ENCODE measurements around the gene SMIM15.
"Not testable (repeated sequence)": the region's sequence is repeated elsewhere in the genome, so short reads cannot be mapped to it uniquely, and the experiment has no call there.

SMIM15 gene, protein sequence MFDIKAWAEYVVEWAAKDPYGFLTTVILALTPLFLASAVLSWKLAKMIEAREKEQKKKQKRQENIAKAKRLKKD

DNA sequence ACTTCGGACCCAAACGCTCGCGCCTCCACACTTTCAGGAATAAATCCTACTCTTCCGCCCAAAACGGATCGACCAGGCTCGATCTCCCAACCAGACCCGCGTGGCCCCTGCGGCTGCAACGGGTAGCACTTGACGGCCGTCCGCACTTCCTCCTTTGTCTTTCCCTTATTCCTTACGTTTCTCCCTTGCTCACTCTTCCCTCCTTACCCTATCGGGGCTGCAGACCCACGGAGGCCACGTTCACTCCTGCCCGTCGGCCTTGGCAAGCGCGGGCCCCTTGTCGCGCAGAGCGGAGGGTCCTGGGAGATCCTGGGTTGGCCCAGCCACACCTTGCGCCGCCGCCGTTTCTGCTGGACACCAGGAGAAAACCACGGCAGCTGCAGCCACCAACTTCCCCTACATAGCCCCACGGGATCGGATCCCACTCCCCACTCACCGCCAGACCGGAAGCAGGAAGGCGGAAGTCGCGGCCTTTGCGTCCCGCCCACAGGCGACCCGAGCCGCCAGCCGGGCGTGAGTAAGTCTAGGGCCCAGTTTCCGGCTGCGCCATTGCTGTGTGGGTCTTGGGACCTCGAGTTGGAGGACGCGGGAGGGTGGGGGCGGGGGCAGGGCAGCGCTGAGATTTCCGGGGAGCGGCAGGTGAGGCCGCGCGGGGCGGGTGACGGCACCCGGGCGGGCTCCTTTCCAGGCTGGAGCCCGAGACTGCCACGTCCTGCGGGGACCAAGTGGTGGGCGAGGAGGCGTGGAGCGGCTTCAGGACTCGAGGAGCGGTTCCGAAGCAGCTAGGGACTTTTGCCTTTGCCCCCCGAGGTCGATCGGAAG is at the start of gene SMIM15:
Gene SMIM15 (minus strand): TSS at position 459 of the 822 bp plus-strand sequence. CDS start 2,297 bp downstream, outside the sequence.
- peak; percentile 82 for DNase-seq

DNA sequence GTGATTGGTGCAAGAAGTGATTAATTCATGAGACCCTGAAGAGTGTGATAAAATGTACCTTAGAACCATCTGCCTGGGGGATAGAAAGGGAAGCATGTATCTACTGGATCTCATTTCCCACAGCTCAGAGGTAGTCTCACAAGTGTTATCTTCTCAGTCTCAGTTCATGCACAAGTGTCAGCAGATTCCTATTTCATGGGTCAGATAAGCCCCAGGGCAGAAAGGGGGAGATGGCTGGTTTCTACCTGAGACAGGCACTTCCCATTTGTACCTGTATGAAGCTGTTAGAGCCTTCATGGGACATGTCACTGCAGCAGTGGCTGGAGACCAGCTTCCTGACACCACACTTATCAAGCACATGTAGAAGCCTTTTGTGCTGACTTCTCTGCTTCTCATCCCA is 45.6 kb upstream of the SMIM15 start:
- DNase-seq: no peak

DNA sequence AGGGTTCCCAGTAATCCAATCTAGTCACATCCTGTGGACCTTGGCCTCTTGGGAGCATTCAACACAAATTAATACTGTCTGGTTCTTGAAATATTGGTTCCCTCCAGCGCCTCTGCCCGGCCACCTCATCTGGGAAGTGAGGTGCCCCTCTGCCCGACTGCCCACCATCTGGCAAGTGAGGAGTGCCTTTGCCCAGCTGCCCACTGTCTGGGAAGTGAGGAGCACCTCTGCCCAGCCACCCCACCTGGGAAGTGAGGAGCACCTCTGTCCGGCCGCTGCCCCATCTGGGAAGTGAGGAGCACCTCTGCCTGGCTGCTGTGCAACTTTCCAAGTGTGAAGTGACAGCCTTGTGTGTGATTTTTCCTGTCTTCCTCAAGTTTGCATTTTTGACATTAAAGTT is 42.7 kb upstream of the SMIM15 start:
- DNase-seq: no peak

DNA sequence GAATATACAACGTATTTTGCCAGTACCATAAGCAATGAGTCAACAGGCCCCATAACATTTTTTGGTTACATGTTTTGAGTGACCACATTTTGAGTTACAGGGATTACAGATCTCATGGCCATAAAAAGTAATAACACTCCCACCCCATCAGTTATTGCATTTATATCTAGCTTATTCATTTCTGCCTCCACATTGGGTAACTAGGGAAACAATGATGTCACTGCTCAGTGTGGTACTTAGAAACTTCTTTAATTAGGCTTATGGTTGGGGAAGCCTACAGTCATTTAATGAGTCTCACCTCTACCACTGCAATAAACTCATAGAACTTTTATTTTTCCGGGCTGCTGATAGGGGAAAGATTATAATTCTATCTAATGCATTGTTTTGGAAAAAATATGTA is 39.9 kb upstream of the SMIM15 start:
- DNase-seq: no peak

DNA sequence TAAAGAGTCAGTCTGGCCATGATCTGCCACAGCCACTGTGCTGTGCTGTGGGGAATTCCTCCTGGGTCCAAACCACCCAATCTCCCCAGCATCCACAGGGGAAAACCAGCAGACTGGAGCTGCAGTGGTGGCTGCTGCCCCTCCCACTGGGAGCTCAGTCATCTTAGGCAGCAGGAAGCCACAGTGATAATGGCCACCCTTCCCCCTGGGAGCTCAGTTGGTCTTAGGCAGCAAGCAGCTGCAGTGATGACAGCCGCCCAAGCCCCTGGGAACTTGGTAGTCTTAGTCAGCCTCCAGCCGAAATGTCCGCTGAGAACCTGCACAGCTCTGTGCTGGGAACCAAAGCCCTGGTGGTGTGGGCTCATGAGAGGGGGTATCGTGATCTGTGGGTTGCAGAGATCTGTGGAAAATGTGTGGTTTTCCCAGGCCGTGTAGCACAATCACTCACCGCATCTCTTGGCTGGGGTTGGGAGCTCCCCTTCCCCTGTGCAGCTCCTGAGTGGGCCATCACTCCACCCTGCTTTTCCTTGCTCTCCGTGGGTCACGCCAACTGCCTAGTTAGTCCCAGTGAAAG is 38.4 kb upstream of the SMIM15 start:
- no peak for DNase-seq

DNA sequence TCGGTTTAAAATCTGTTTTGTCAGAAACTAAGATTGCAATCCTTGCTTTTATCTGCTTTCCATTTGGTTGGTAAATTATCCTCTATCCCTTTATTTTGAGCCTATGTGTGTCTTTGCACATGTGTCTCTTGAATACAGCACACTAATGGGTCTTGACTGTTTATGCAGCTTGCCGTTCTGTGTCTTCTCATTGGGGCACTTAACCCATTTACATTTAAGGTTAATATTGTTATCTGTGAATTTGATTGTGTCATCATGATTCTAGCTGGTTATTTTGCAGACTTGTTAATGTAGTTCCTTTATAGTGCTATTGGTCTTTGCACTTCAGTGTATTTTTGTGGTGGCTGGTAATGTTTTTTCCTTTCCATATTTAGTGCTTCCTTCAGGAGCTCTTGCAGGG is 36.3 kb upstream of the SMIM15 start:
- no peak for DNase-seq

DNA sequence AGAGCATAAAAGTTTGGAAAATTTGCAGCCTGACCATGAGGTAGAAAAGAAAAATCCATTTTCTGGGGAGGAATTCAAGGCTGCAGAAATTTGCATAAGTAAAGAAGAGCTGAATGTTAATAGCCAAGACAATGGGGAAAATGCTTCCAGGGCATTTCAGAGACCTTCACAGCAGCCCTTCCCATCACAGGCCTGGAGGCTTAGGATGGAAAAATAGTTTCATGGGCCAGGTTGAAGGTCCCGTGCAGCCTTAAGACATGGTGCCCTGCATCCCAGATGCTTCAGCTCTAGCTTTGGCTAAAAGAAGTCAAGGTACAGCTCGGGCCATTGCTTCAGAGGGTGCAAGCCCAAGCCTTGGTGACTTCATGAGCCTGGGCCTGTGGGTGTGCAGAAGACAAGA is 25.6 kb upstream of the SMIM15 start:
- DNase-seq: not testable (repeated sequence)

DNA sequence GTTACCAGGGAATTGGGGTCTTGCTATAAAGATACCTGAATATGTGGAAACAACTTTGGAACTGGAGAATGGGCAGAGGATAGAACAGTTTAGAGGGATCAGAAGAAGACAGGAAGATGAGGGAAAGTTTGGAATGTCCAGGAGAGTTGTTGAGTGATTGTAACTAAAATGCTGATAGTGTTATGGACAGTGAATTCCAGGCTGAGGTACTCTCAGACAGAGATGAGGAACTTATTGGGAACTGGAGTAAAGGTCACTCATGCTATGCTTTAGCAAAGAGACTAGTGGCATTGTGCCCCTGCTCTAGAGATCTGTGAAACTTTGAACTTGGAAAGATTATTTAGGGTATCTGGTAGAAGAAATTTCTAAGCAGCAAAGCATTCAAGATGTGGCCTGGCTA is 25.1 kb upstream of the SMIM15 start:
- DNase-seq: not testable (repeated sequence)

DNA sequence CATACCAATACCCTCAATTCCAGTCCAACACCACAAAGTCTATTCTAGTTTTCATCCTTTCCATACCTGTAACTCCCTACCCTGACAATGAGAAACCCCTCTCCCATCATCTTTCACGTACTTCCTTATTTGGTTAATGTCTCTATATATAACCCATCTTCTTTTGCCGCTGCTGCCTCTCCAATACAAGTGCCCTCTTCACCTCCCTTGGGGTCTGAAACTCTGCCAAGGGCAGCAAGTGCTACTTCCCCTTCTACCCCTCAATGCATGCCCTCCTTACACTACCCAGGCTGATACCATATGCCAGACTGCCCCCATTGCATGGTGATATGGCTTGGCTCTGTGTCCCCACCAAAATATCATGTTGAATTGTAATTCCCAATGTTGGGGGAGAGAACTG is 24.4 kb upstream of the SMIM15 start:
- DNase-seq: no peak

DNA sequence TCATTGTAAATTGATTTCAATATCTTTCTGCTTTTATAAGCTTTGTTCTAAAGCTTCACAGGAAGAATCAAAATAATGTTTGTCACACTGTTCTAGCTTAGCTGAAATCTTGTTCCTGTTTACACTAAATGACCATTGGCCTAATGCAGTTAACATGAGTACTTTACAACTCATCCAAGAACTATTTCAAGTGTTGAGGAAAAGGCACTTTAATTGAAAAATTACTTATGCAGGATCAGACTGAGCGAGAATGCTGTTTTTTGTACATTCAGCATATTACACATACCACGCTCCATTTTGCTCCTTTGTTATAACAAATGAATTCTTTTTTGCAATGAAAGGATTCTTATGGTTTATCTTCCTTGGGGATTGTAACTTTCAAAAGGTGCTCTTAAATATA is 22.4 kb upstream of the SMIM15 start:
- DNase-seq: no peak

DNA sequence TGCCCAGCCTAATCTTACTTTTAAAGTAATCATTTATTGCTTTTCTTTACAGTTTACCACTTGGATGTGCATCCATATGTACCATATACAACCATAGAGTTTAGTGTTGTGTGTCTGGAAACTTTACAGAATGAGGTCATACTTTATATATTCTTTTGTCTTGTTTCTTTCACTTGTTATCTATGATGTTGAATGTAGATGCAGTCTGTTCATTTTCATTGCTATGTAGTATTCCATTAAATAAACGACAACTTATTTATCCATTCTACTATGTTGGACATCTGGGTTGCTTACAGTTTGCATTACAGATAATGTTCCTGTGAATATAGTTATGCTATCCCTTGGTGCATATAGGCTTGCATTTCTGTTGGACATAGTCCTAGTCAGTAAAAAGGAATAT is 21.3 kb upstream of the SMIM15 start:
- DNase-seq: no peak

DNA sequence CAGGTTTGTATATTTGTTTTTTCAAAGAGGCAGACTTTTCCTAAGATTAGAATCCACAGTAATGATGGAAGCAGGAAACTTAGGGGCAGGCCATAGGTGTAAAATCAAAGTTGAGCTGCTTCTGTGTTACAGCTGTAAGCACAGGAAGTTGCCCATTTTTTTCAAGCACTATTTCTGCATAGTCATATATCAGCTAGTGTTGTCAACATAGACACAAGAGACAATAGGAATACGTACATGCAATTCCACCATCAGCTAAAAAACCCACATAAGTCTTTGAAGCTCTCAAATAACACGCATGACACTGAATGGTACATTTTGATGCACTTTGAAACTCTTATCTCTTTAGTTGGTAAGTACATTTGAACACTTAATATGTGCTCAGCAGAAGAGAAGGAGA is 20.2 kb upstream of the SMIM15 start:
- DNase-seq: no peak

DNA sequence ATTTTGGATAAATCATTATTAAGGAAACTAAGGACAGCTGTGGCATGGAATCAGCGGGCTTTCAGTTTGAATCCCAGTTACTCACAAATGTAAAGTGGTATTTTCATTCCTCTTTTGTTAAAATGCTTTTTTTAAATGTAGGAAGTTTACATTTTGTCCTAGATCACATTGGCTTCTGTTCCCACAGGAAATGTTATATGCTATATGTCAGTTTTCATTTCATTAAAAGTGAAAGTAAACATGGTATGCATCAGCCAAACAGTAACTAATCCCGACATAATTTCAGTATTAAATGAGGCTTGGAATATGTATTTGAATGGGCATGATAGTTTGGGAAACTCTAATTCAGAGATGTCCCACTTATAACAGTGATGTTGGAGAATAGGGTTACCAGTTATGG is 18.6 kb upstream of the SMIM15 start:
- DNase-seq: no peak

DNA sequence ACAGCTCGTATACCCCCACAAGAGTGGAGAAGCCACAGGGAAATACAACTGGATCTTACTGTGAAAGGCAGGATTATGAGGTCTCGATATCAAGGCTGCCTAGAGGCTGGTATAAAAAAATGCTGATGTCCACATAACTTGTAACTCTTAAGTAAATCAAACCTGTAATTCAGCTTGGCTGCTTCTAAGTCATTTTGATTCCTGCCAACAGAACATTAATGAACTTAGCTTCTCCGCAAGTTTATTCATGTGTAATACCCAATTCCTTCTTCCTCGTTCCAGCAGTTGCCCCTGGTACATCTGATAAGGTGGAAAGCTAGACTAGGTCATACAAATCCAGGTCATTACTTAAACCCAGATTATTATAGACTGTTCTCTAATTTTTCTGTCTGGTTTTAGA is 16.4 kb upstream of the SMIM15 start:
- DNase-seq: no peak

DNA sequence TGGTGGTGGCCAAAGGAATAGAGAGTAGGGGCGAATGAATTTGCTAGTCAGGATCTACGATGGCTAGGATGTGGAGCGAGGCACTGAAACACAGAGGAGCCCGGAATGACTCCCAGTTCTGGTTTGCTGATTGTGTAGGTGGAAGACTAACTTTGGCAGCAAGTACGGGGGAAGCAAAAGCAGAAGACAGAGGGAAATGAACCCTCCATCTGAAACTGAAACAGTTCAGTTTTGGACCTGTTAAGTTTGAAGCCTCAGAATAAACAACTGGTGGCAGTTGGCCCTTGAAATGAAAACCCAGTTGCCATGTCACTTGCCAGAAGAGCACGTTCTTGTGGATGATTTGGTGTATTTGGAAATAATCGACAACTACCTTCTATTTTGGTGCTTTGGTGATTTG is 15.4 kb upstream of the SMIM15 start:
- DNase-seq: no peak

DNA sequence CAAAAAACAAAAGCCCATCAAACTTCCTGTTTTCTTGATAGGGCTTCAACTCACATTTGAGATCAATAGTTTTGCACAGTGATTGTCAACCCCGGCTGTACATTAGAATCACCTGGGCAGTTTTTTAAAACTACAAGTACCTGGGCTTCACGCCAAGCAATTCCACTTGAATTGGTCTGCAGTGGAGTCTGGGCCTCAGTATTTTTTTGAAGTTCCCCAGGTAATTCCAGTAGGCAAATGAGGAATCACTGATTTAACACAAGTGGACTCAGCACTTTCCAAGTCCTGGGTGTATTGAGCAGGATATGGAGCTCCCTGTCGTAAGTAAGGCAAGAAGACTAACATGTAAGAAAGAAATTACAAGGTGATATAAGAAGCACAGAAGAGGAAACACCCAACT is 14.8 kb upstream of the SMIM15 start:
- peak; percentile 1 for DNase-seq

DNA sequence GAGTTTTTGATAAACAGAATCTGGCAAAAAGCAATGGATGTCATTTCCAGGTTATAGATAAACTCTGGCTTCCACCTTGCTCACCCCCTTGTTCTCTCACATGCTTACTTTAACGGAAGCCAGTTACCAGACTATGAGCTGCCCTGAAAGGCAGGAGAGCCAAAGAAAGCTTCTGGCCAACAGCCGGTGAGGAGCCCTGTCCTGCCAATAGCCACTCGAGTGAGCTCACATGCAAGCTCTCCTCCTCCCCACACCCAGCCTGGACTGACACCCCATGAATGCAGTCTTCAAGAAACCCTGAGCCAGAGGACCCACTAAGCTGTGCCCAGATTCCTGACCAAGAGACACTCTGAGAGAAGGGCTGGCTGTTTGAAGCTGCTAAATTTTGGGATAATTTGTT is 14.4 kb upstream of the SMIM15 start:
- DNase-seq: no peak

DNA sequence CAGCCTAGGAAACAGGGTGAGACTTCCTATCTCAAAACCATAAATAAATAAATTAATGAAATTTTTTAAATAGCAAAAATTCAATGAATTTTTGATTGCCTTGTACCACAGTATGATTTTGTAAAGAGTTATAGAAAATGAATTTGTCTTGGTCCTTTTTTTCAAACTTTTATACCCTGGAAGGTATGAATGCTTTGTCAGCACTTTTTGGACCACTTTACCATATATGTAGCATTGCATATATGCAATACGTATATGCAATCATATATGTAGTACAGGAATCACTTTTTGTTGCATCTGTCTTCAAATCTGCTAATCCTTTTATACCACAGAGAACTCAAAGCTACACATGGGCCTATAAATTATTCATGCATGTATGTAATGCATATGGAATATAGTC is 9.2 kb upstream of the SMIM15 start:
- no peak for DNase-seq

DNA sequence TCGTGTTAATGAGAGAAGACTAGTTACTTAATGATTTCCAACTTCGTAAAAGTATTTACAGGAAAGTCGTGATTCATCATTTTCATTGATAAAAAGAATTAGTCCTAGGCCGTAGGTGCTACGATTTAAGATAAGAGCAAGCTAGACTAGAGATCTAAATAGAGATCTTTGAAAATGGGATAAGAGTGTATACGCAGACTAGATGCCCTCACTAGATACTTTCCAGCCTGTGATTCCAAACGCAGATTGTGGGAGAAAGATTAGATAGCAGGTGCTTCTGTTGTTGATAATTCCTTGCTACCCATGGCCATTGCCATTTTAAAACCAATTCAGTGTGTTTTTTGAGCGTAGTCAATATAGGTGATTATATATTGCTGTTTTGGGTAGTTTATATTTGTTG is 6.7 kb upstream of the SMIM15 start:
- DNase-seq: no peak

DNA sequence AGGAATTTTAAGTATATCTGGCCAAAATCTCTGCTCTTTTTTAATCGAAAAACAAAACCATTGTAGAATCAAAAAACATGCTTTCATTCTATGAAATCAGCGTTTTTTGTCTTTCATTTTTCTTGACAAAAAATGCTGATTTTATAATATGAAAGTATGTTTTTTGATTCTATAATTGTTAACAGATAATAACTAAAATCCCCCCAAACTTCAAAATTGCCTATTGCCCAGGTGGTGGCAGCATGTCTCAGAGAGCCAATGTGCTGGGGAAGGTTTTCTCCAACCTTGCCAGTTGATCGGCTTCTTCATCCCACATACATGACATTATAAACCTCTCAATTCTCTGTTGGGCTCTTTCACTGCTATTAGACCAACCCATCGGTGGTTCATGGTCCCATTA is 5.1 kb upstream of the SMIM15 start:
- peak; percentile 5 for DNase-seq

DNA sequence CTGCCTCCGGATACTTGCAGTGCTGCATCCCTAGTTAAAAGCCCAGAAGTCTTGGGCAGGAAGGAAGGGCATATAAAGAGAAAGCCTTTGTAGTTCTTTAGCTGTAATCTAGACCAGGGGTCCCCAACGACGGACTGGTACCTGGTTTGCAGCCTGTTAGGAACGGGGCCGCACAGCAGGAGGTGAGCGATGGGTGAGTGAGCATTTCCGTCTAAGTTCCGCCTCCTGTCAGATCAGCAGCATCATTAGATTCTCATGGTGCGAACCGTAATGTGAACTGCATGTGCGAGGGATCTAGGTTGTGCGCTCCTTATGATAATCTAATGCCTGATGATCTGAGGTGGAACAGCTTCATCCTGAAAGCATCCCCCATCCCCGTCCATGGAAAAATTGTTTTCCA is 1.6 kb upstream of the SMIM15 start:
- DNase-seq: no peak

DNA sequence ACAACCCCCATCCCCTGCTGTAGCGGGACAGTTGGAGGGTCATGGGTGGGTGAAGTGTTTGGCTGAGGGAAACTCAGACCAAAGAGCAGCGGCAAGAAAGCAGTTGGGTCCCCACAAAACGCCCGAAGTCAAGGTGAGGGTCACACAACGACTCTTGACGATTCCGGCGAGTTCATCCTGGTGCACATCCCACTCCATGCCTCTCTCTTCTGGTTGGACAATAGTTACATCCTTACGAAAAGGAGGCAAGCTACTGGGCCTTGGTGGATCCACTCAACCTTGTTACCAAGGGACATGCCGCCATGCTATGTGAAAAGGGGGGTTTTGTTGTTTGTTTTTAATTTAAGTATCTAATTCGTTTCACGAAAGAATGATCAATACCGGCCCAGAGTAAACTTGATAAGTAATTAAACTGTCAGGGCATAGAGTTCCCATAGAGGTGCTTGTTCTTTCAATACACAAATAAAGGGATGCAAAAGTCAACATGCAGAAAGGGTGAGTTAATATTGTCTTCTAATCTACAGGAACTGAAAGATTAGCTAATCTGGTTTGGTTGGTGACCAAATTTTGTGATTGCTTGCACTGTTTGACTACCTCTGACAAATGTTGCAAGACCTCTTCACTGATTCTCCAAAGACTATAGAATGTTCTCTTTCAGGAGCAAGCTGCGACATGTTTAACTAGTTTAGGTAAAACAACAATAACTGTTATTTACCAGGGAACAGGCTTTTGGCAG is 732 bp upstream of the SMIM15 start:
- DNase-seq: peak; percentile 5

DNA sequence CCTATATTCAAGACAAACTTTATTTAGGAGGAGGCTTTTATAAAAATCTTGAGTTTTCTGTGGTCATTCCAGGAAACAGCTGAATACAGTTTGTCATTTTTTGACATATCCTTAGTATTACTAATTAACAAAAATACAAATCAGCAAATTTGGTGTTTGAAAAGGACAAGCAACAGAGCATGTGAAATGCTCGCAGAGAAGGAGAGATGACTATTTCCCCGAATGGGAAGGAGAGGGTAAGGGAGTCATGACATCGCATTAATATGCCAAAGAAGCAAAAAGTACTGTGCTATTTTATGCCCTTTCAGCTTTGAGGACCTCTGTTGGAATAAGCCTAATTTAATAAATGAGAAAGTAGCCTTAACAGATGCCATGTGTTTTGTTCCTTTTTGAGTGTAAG is 1.8 kb downstream of the SMIM15 start:
- no peak for DNase-seq

DNA sequence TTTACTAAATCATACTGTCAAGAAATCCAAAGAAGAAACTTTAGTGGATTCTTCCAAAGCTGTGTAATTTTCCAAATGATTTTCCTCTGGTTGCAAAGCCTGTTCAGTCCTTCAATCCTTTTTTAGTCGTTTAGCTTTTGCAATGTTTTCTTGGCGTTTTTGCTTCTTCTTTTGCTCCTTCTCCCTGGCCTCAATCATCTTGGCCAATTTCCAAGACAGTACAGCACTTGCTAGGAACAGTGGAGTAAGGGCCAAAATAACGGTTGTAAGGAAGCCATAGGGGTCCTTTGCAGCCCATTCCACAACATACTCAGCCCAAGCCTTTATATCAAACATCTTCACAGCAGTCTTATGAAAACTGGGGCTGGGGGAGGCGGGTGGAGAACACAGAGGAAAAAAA is 2.4 kb downstream of the SMIM15 start:
- no peak for DNase-seq
